Hematopoietic multipotent progenitor cell treated with erythropoietin and hydrocortisone succinate and interleukin-3 and kit ligand, for 15 days (in vitro differentiated cells): ENCODE data around the gene MLLT3.

ENCODE experiments used
- DNase-seq: peaks from one replicate; pipeline ENCODE4 v3.0.0-alpha.2; 2015; ENCODE audit warnings: low spot score

The MLLT3 gene

DNA sequence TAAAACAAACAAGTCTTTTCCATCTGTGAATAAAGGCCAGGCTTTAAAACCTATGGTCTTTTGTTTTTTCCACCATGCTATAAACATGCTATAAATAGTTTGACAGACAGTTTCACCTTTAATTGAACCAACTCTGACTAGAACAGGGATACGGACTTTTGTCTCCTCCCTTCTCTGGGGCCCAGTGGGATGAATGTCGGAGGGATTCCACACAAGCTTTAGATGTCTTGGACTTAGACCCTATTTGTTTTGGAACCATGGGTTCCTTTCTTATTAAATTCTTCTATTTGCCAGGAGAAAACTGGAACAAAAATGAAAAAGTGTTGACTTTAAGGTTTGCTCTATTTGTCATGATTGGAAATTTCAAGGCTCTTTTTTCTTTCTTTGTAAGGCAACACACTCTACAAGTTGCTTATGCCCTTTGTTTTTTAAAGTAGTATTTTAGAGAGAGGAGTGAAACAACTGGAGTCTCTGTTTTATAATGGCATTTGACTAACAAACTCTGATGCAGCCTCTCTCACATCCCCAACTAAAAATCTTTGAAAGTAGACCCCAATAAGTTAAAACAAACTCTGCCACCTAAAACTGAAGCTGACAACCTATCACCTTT lies 145.3 kb downstream of the MLLT3 start:
- DNase-seq = no peak

DNA sequence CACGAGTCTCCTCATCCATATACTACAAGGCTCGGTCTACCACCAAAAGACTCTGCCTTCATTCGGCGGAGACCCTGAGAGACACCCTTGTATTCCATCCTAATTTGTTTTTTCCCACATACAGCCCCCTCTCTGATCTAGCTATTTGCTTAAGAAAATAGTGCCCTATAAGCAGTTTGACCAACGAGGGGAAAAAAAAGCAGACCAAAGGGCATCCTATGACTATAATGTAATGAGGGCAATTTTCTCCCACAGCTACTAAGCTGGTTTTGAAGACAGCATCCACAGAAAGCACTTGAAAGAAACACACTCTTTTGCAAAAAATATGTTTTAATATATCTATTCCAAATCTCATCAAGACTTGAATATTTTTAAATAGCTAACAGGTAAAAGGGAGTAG lies 147.8 kb downstream of the MLLT3 start:
- no peak for DNase-seq

DNA sequence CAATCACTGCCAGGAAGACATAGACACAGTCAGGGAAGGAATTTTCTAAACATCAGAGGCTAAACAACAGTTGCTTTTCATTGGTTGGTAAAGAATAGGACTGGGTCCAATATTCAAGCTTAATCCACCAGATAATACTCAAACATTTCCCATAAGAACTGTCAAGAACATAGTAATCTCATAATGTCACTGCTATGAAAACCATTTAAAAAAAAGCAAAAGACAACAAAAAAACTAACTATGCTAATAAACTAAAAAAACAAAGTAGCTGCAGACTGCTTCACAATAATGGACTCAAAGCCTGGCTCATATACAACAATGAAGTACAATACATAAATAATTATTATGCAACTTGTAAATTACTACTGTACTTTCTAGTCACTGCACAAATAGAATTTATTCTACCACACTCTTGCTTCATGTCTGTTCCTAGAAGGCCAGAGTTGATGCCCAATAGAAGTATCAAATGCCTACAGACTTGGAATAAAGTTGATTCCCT lies 148.7 kb downstream of the MLLT3 start:
- DNase-seq = no peak

DNA sequence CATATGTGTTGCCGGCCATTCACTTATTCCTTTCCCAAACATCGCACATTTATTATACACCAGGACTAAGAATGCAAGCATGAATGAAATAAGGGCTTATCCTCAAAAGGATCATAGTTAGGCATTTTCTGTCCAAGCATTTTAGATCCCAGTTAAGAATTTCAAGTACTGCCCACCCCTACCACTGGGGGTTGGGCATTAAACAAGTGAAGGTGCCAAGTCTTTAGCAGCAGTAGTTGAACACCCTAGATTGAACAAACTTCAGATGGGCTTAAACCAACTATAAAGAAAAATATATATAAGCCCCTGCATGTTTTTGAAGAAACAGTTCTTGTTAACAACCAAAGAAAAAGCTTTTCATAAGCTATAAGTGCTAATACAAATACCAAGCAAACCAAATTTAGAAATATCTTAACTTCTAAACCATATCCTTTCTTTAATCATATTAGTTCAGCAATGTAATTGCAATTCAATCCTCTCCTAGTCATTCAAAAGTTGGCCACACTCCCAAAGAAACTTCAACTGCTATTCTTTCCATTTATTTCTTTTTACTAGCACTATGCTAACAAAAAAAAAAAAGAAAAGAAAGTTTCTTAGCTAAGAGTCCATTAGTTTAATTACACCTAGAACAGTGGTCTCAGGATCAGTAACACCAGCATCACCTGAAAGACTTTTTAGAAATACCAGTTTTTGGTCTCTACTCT lies 149.8 kb downstream of the MLLT3 start:
- DNase-seq = no peak

DNA sequence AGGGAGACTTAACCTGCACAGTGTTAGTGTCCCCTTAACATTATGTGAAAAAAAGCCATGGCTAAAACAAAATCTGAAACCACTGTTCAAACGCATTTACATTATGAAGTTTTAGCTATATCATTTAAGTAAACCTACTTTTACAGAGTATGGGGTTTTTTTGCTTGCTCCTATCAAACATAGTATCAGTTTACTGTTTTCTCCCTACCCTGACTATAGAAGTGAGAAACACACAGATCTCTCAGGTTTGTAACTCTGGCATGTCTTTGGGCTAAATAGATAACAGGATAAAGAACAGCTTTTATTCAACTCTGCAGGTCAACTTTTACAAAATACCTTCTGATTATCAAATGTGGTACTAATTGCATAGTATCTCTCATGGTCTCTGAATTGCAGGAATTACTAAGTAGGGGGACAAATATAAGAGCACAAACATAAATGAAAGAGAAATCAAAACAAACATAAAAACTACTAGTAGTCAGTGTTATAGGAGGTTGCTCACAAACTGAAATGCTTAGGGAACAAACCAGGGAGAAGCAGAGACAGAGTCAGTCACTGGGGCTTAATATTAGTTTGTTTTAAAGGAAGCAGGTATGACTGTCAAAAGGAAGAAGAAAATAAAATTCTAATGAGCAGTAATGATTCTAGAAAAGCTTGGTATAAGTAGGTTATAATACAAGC lies 155.8 kb downstream of the MLLT3 start:
- no peak for DNase-seq

DNA sequence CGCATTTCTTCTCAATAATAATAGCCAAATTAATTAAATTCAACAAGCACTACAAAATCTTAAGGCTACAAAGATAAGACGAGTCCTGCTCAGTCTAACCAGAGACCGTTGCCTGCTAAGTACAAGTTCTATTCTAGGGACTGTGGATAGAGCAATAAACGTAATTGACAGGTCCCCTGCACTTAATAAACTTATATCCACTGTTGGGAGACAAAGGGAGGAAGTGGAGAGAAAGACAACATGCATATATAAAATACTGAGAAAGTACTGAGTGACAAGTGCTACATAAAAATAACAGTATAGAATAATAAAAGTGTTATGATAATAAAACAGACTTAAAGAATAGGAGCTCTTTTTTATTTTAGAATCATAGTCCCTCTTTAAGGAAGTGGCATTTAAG lies 158.1 kb downstream of the MLLT3 start:
- DNase-seq = no peak

DNA sequence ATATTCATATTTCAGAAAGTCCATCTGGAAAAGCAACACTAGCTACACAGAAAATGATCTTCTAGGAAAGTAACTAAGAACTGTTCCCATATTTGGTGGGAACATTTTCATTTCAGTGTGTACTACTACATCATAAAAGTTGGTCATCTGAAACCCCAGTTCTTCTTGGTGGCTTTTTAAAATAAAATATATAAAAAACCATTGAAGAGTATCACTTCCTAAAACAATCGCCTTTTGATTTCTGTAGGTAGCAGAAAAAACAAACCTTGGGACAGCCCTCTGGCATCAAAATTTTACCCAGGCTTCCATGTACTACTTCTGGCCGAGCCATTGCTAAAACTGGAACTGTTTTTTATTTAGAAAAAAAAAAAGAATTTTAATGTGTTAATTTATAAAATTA lies 158.5 kb downstream of the MLLT3 start:
- DNase-seq = no peak

DNA sequence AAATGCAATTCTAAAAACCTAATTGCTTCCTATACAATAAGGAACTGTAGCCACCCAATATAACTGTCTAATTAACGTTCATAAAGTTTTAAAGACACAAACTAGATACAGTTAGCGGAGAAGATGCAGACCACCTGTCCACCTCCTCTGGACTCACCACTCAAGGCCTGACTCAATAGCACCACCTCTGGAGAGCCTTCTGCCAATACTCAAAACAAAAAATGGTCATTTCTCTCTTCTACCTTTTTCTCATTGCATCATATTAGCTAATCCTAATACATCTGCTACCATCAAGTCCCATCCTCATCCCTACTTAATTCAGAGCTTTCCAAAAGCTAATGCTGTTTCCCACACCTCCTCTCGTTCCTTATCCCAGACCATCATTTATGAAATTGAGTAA lies 159.9 kb downstream of the MLLT3 start:
- DNase-seq = no peak

DNA sequence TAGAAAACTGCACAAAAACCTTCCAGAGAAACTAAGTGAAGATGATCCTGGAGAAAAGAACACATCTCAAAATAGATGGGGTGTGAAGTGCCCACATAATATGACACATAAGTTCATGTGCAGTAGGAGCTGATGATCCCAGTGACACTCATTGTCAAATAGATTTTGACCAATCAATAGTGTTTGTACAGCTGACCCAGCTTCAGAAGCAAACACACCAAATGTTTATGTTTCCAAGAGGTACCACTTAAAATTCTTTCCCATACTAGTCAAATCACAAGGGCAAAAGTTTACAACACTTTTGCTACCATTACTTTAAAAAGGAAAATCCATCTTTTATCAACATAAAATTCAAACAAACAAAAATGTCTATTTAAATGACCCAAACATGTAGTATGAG lies 175.0 kb downstream of the MLLT3 start:
- no peak for DNase-seq

DNA sequence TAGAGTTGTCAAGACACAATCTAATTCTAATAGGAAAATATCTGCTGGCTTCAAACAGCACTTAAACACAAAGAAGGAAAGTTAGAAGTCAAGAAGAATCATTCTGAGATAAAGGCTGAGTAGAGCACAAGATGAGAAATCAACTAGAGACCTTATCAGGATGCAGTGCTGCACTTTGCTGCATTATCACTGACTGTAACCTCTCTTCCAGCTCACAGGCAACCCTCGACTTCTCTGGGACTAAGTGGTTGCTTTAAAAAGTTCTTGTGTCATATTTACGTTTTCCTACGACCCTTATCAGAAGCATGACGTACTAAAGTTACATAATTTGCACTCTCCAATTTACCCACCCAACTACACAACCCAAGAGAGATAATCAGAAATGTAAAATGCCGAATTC lies 176.1 kb downstream of the MLLT3 start:
- no peak for DNase-seq

DNA sequence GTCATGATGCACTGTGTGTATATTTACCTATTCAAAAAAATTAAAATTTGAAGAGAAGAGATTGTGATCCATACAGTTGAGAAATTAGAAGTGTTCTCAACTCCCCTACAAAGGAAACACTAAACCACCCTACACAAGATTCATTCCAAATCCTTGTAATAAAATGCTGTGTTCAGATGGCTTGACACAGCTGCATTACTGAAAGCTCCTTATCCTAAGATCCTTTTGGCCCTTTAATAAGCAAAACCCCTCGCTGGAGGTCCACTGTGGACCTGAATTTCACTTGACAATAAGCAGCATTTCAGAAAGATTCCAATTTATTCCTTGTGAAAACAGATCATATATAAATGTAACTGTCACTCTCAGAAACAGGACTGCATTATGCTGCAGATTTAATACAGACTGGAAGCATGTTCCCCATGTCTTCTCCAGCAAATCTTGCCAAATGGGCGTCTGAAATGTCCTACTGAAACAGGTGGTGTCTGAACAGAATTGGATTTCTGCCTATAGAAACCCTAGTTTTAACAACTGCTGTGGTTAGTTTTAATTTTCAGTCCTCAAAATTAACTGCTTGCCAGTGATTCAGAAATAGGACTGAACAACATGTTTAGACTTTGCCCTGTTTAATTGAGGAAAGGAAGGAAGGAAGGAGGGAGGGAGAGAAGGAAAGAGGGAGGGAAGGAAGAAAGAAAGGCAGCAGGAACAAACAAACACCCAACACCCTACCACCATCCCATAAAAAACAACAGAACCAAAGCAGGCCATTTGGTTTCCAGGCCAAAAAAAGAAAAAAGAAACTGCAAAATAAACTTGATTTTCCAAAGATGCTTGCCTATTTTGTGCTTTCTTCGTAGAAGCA lies 179.6 kb downstream of the MLLT3 start:
- DNase-seq = no peak

DNA sequence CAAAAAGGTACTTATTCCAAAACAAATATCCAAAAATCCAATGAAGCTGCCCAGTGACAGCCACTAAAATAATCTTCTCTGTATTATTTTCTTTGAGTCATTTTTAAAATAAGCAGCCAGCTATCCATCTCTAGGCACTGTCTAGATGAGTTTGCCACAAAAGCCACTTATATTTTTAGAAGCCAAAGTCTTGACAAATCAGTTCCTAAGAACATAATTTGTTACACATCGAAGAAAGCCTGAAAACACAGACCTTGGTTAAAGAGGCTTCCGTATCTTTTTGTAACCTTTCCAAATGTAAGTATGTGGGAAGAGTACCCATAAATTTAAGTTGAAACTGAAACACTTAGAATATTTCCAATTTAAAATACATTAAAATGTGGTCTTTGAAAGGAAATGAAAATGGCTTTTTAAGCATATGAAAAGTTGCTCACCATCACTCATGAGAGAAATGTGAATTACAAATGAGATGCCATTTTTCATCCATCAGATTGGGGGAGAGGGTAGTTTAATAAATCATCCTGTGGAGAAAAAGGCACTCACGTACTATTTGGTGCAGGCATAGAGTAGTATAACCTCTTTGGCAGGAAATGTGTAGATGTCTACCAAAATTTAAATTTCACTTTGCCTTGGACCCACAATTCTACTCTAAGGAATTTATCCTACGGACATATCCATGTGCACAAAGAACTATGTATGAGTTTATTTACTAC lies 180.4 kb downstream of the MLLT3 start:
- DNase-seq = no peak

DNA sequence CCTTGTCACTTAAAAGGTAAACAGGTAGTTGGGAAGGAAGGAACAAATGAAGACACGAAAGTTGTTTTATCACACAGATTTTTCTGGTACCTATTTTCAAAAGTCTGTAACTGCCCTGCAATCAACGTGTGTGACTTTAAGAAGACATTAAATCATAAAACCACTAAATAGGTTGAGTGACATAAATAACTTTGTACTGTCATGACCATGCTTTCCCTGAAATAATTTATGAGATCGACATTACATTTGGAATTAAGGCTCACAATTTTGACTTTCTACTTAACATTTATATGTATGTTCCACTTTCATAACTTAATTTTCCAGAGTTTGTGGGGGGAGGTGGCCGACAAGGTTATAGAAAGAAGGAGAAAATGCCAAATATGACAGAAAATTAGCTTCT lies 181.1 kb downstream of the MLLT3 start:
- no peak for DNase-seq

DNA sequence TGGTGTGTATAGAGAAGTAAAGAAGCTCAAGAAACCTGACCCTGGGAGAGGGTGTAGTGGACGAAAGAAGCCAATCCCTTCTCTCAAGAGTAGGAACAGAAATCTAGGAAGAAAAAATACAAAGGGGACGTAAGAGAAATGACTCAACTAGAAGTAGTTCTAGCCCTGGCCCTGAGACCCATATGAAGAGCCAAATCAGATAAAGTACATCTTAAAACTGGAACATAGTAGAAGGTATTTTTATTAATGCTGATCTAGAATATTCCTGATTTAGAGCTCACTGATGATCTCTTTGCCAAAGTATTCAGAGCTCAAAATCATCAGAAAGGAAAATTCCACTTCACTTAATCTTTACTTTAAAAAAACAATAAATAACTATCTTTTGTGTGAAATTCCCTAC lies 184.8 kb downstream of the MLLT3 start:
- DNase-seq = no peak

DNA sequence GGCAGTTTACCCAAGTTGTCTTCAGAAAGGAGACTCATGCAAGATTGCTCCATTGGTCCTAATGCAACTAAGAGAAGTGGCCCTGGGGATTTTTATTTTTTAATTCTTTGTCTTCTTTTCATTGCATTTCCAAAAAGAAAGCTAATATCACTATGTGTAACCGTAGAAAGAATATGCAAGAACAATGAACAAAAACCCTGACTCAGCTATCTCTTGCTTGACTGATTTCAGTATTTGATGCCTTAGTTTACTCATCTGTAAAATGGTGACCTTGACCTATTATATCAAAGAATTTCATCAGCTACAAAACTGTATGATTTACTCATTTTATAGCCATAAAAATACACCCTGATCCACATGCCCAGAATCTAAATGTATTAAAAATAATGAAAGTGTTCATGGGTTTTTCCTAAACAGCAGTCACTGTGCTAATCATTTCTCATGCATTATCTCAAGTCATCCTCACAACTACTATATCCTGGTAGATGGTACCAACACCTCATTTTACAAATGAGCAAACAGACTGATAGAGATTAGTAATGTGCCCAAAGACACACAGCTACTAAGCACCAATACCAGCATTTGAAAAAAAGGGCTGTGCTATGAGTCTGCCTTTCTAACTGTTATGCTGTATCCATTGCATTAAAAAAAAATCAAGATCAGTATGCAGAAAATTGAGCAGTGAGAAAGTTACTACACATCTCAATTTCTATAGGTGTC lies 185.7 kb downstream of the MLLT3 start:
- DNase-seq = no peak

DNA sequence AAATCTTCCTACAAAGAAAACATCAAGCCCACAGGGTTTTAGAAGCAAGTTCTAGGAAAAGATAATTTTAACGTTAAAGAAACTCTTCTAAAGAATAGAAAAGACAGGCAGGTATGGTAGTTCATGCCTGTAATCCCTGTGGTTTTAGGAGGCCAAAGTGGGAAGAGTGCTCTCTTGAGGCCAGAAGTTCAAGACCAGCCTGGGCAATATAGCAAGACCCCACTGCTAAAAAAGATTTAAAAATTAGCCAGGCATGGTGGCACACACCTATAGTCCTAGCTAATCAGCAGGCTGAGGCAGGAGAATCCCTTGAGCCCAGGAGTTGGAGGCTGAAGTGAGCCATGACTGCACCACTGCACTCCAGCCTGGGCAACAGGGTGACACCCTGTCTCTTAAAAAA lies 193.3 kb downstream of the MLLT3 start:
- DNase-seq = no peak

DNA sequence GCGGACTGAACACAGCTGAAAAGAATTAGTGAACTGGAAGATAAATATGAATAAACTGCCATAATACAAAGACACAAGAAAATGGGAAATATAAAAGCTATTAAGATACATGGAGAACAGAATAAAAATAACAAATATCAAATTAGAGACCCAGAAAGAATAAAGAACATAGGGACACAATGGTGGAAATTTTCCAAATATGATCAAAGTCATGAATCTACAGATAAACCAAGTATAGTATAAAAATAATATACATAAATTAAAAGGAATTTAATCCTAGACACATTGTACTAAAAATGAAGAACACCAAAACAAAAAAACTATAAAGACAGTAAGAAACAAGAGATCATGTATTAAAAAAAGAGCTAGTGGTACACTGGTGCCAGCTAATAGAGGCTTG lies 194.9 kb downstream of the MLLT3 start:
- no peak for DNase-seq

DNA sequence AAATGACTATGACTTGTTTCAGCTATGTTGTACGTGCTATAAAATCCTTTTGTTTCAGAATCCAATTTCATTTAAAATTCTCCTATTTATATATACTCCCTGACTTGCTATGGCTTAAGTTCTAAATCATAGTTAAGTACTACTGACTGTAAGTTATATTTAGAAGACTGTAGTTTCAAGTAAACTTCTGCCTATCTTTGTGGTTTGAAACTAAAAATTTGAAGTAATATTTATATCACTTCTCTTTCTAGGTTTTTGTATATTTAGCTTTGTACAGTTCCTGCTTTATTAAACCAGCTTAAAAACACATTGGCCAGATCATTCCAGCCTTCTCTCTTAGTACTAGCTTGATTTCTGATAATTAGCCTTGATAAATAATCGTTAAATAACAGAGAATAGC lies 196.3 kb downstream of the MLLT3 start:
- no peak for DNase-seq

DNA sequence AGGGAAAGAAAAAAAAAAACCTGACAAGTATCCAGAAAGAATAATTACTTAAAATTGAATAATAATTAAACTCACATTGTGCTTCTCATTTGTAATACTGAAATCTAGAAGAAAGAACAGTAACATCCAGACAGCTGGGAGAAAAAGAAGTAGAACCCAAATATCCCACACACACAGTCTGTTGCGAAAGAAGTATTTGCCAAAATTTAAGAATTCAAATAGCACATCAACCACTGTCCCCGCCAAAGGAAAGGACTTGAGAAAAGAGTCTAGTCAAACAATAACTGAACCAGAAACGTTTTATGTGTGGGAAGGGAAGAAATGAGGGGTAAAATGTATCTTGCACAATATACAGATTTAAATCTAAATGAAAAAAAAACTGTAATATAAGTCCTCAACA lies 202.8 kb downstream of the MLLT3 start:
- DNase-seq = no peak

DNA sequence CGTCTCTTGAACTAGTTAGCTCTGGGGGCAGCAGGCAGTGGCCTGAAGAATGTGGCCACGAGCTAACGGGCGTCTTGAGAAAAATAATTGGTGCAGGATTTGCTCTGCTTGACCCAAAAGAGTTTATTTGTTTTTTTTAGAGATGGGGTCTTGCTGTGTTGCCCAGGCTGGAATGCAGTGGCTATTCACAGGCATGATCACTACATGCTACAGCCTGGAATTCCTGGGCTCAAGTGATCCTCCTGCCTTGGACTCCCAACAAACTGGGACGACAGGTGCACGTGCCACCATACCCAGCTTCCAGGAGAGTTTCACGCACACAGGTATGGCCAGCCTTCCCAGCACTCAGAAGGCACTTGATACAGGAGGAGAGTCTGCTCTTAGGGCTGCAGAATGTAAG lies 203.8 kb downstream of the MLLT3 start:
- DNase-seq = no peak

DNA sequence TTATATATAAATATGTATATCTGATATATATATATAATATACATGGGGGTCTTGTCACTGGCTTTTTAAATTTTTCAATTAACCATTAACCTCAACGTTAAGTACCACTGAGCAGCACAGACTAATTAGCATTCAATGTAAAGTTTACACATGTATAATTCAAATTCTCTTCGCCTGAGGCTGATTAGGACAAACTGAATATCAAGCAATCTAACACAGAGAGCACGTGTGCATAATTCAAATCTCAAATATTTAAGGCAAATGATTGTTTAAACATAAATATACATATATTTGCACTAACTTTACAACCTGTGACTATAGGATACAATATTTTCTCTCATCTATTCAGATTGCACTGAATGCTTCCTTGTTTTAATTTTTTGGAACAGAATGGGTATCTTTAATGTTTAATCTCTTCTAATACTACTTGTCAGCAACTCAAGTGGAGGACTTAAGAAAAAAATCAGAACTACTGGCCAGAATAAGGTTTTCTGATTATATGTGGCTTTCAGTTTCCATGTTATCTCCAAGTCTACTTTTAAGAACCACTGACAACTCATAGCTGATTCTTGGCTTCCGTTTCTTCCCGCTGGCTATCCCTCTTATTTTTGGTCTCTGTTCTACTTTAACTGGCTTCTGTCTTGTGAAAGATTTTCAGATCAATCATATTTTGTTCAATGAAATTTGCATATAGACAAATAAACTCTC lies 204.8 kb downstream of the MLLT3 start:
- DNase-seq = no peak
